T-cell (primary cell): Measurements from ENCODE around the gene PPP2R5C. TPM values are rescaled to one million over a fixed set of nuclear protein-coding genes. Genes with fewer than 3 reads are reported as not detected.

Source experiments
- ATAC-seq, 4 experiments: fragments of 200-7000 bp in 3 of 4; fragments of 150-1000 bp in 1 of 4; cut with Tn5 transposase; replicated peaks in 1 of 4; 1 replicate in 3 of 4; 2 replicates in 1 of 4; pipeline ENCODE4 v1.10.0; 2021; ENCODE audit warnings: moderate library complexity in 3 of 4, mild to moderate bottlenecking in 2 of 4, moderate number of reproducible peaks in 1 of 4
- CTCF ChIA-PET, 2 donors: fragments of 300-600 bp; sonication (Branson Sonifier 250); formaldehyde crosslinking; loops; one replicate each; lab custom pipeline; 2022; ENCODE audit warnings: antibody characterized with exemption in 2 of 2; lab: Charles Lee
- POLR2A ChIA-PET, 2 donors: fragments of 300-600 bp; sonication (Branson Sonifier 250); formaldehyde crosslinking; loops; one replicate each; lab custom pipeline; 2022; ENCODE audit warnings: antibody characterized with exemption in 2 of 2; lab: Charles Lee
- DNase-seq, 35 experiments: peaks; one replicate each; pipeline versions ENCODE4 v3.0.0 to v3.0.0-alpha.2; 2013 to 2023
- H3K27ac ChIP-seq: one replicate; pipeline ENCODE4 v1.5.1; 2013; ENCODE audit warnings: low read length
- H3K27me3 ChIP-seq, 2 experiments: replicated peaks in 1 of 2; 1 replicate in 1 of 2; 2 replicates in 1 of 2; pipeline versions ENCODE4 v1.6.1 to v1.7.0; 2013; ENCODE audit warnings: low read length in 1 of 2, mixed read lengths in 1 of 2; ENCODE audit not compliant: control insufficient read depth in 2 of 2, insufficient read depth in 2 of 2; ENCODE audit errors: extremely low read depth in 1 of 2
- H3K36me3 ChIP-seq, 2 donors: 1 replicate in 1 of 2; 2 replicates in 1 of 2; pipeline versions ENCODE4 v1.6.1 to v1.7.0; 2013; ENCODE audit warnings: low read length in 1 of 2; ENCODE audit not compliant: control insufficient read depth in 2 of 2, insufficient read depth in 1 of 2; ENCODE audit errors: extremely low read depth in 1 of 2
- H3K4me1 ChIP-seq, 2 experiments: 1 replicate in 1 of 2; 2 replicates in 1 of 2; pipeline versions ENCODE4 v1.6.1 to v1.7.0; 2013; ENCODE audit warnings: low read length in 2 of 2, mixed read lengths in 1 of 2; ENCODE audit not compliant: insufficient read depth in 2 of 2, control insufficient read depth in 1 of 2; ENCODE audit errors: extremely low read depth in 1 of 2
- H3K4me3 ChIP-seq, 2 donors: 1 replicate in 1 of 2; 2 replicates in 1 of 2; pipeline versions ENCODE4 v1.5.1 to v1.7.0; 2013; ENCODE audit warnings: mild to moderate bottlenecking in 2 of 2, low read length in 1 of 2, moderate library complexity in 1 of 2; ENCODE audit not compliant: control insufficient read depth in 1 of 2; ENCODE audit errors: extremely low read depth in 1 of 2
- H3K9me3 ChIP-seq: 2 replicates; pipeline ENCODE4 v1.7.0; 2013
- H3K27ac Mint-ChIP-seq, 2 donors: one replicate each; pipeline ENCODE4 v1.8.0; 2020 to 2021; ENCODE audit warnings: mild to moderate bottlenecking in 2 of 2, mixed read lengths in 2 of 2
- H3K27me3 Mint-ChIP-seq, 2 donors: one replicate each; pipeline ENCODE4 v1.8.0; 2021 to 2022; ENCODE audit warnings: mixed read lengths in 2 of 2
- H3K36me3 Mint-ChIP-seq: one replicate; pipeline ENCODE4 v1.8.0; 2021; ENCODE audit warnings: mixed read lengths
- H3K4me1 Mint-ChIP-seq, 3 donors: one replicate each; pipeline ENCODE4 v1.8.0; 2020 to 2022; ENCODE audit warnings: mixed read lengths in 3 of 3, mild to moderate bottlenecking in 1 of 3
- H3K4me3 Mint-ChIP-seq, 3 donors: one replicate each; pipeline ENCODE4 v1.8.0; 2020 to 2022; ENCODE audit warnings: mild to moderate bottlenecking in 3 of 3, mixed read lengths in 3 of 3, moderate library complexity in 3 of 3
- H3K9me3 Mint-ChIP-seq, 3 donors: one replicate each; pipeline ENCODE4 v1.8.0; 2020 to 2022; ENCODE audit warnings: mixed read lengths in 3 of 3
- WGBS: methylation state at CpG from one replicate; pipeline ENCODE4 v1.1.5; 2013; ENCODE audit warnings: missing lambda C conversion rate; ENCODE audit not compliant: insufficient coverage; 5-methylcytosine and 5-hydroxymethylcytosine counted together
- total RNA-seq, 35 experiments: library from RNA in 6 of 35; stranded (reverse) in 6 of 35; fragments of 120-200 nt in 1 of 35; gene quantifications; one replicate each; pipeline versions ENCODE4 v1.2.1 to v1.2.4 and lab custom pipeline; 2013 to 2026

PPP2R5C gene
- total RNA-seq, 5 donors from 2014 or later (not counting 1 experiment from before 2014, with no cell fraction given): 435 to 627 (median 489) TPM

- H3K27me3 ChIP-seq: no peaks in the 10 kb centered on the region
- Mint-ChIP-seq H3K27ac (peak overlapping the region; percentile 98 to 100), H3K36me3 (peaks cover 56% of the 10 kb centered on the region), H3K9me3 (no peaks in the 10 kb centered on the region), H3K4me1 (peaks cover 81 to 92% (median 85%) of the 10 kb centered on the region in 3 donors), H3K4me3 (peak overlapping the region; percentile 81 to 94 (median 94)), H3K27me3 (no peaks in the 10 kb centered on the region)
- H3K4me3 ChIP-seq: peak overlapping the region; percentile 26 to 69
- no peaks in the 10 kb centered on the region for H3K9me3 ChIP-seq
- POLR2A ChIA-PET: interaction anchor here (0.7 to 9.1 kb wide), 8 partner anchors 9 to 108 kb away, joined by 3 to 277 read pairs (median 5); no protein-coding TSS in a partner anchor
- peaks cover 0 to 21% of the 10 kb centered on the region in 2 donors for H3K36me3 ChIP-seq
- H3K27ac ChIP-seq: peak overlapping the region; percentile 97
- DNase-seq: peak in 1 of 35 experiments; percentile 31
- no peak for ATAC-seq
- CTCF ChIA-PET: interaction anchor here in 1 of 2 donors (1.0 to 1.1 kb wide), 2 partner anchors 44 to 53 kb away, joined by 3 to 4 read pairs; no protein-coding TSS in a partner anchor
- H3K4me1 ChIP-seq: peaks cover 70 to 79% of the 10 kb centered on the region in 2 experiments
- 19% methylated on average over 3 of the region's 5 CpGs for WGBS
Observed at GRCh38 chr14:101814934-101815333, 53.4 kb downstream of the PPP2R5C start.

GRCh38 chr14:101815994-101816393, 54.5 kb downstream of the PPP2R5C start:
- Histone ChIP-seq H3K9me3 (no peaks in the 10 kb centered on the region), H3K27me3 (no peaks in the 10 kb centered on the region), H3K27ac (peak overlapping the region; percentile 97), H3K36me3 (peaks cover 0 to 21% of the 10 kb centered on the region in 2 donors), H3K4me1 (peaks cover 72 to 90% of the 10 kb centered on the region in 2 experiments), H3K4me3 (peak overlapping the region; percentile 3 to 69)
- peaks cover 60% of the 10 kb centered on the region for H3K36me3 Mint-ChIP-seq
- CTCF ChIA-PET: interaction anchor here in 1 of 2 donors (0.7 kb wide), 1 partner anchor 785 kb away, joined by 3 read pairs; no protein-coding TSS in a partner anchor
- no peak for ATAC-seq
- H3K4me1 Mint-ChIP-seq: peaks cover 85 to 87% (median 87%) of the 10 kb centered on the region in 3 donors
- POLR2A ChIA-PET: interaction anchor here (0.5 to 9.1 kb wide), 9 partner anchors 10 to 109 kb away, joined by 3 to 277 read pairs (median 4); no protein-coding TSS in a partner anchor
- no peaks in the 10 kb centered on the region for H3K9me3 Mint-ChIP-seq
- peak overlapping the region; percentile 81 to 94 (median 94) for H3K4me3 Mint-ChIP-seq
- DNase-seq: peak in 9 of 35 experiments; percentile 23 to 60 (median 34)
- H3K27me3 Mint-ChIP-seq: no peaks in the 10 kb centered on the region
- 53% methylated on average over 5 of the region's 10 CpGs for WGBS
- peak overlapping the region; percentile 98 to 100 for H3K27ac Mint-ChIP-seq

GRCh38 chr14:101817501-101818001, 56.0 kb downstream of the PPP2R5C start:
- peak overlapping the region; percentile 97 to 100 for H3K27ac Mint-ChIP-seq
- no peaks in the 10 kb centered on the region for H3K9me3 ChIP-seq
- ATAC-seq (peak; percentile 9 to 26 (median 14)), DNase-seq (peak in 23 of 35 experiments; percentile 27 to 80 (median 41))
- ChIA-PET POLR2A (interaction anchor here (0.6 to 5.8 kb wide), 6 partner anchors 7 to 57 kb away, joined by 4 to 133 read pairs (median 6); no protein-coding TSS in a partner anchor), CTCF (interaction anchor here (0.6 to 3.9 kb wide), 5 partner anchors 8 to 47 kb away, joined by 3 to 28 read pairs (median 3); no protein-coding TSS in a partner anchor)
- H3K27me3 ChIP-seq: no peaks in the 10 kb centered on the region
- peaks cover 68 to 87% of the 10 kb centered on the region in 2 experiments for H3K4me1 ChIP-seq
- H3K4me1 Mint-ChIP-seq: peaks cover 83 to 91% (median 88%) of the 10 kb centered on the region in 3 donors
- H3K27ac ChIP-seq: peak overlapping the region; percentile 99
- no peaks in the 10 kb centered on the region for H3K27me3 Mint-ChIP-seq
- peak overlapping the region; percentile 85 to 94 (median 88) for H3K4me3 Mint-ChIP-seq
- peaks cover 57% of the 10 kb centered on the region for H3K36me3 Mint-ChIP-seq
- H3K36me3 ChIP-seq: peaks cover 0 to 21% of the 10 kb centered on the region in 2 donors
- no peaks in the 10 kb centered on the region for H3K9me3 Mint-ChIP-seq
- peak overlapping the region; percentile 17 to 27 for H3K4me3 ChIP-seq
- no CpG with 5 or more reads among the region's 11 CpGs for WGBS

GRCh38 chr14:101819251-101819990, 57.9 kb downstream of the PPP2R5C start:
- Histone ChIP-seq H3K4me3 (peak overlapping the region; percentile 29 to 46), H3K27ac (peak overlapping the region; percentile 99), H3K36me3 (peaks cover 0 to 14% of the 10 kb centered on the region in 2 donors), H3K27me3 (no peaks in the 10 kb centered on the region), H3K4me1 (peaks cover 60 to 73% of the 10 kb centered on the region in 2 experiments), H3K9me3 (no peaks in the 10 kb centered on the region)
- no peaks in the 10 kb centered on the region for H3K27me3 Mint-ChIP-seq
- peak; percentile 34 to 50 (median 46) for ATAC-seq
- peak overlapping the region; percentile 85 to 94 (median 88) for H3K4me3 Mint-ChIP-seq
- H3K9me3 Mint-ChIP-seq: no peaks in the 10 kb centered on the region
- peak; percentile 55 to 90 (median 82) for DNase-seq
- POLR2A ChIA-PET: interaction anchor here (0.6 to 5.8 kb wide), 18 partner anchors 9 to 547 kb away, joined by 3 to 133 read pairs (median 3); no protein-coding TSS in a partner anchor
- 0% methylated on average over 2 of the region's 16 CpGs for WGBS
- CTCF ChIA-PET: interaction anchor here (0.7 to 3.9 kb wide), 6 partner anchors 9 to 153 kb away, joined by 3 to 28 read pairs (median 4); no protein-coding TSS in a partner anchor
- peaks cover 49% of the 10 kb centered on the region for H3K36me3 Mint-ChIP-seq
- peaks cover 72 to 83% (median 79%) of the 10 kb centered on the region in 3 donors for H3K4me1 Mint-ChIP-seq
- peak overlapping the region; percentile 97 to 100 for H3K27ac Mint-ChIP-seq

GRCh38 chr14:101820283-101820798, 58.8 kb downstream of the PPP2R5C start:
- Mint-ChIP-seq H3K27me3 (no peaks in the 10 kb centered on the region), H3K4me1 (peaks cover 67 to 83% (median 76%) of the 10 kb centered on the region in 3 donors), H3K36me3 (peaks cover 48% of the 10 kb centered on the region), H3K4me3 (peak overlapping the region; percentile 85 to 94 (median 88)), H3K27ac (peak overlapping the region; percentile 97 to 100), H3K9me3 (no peaks in the 10 kb centered on the region)
- CTCF ChIA-PET: interaction anchor here in 1 of 2 donors (0.6 to 3.9 kb wide), 5 partner anchors 10 to 152 kb away, joined by 3 to 28 read pairs (median 3); no protein-coding TSS in a partner anchor
- Histone ChIP-seq H3K4me1 (peaks cover 57 to 69% of the 10 kb centered on the region in 2 experiments), H3K4me3 (peak overlapping the region; percentile 10 to 46), H3K9me3 (no peaks in the 10 kb centered on the region), H3K27me3 (no peaks in the 10 kb centered on the region), H3K36me3 (peaks cover 0 to 7% of the 10 kb centered on the region in 2 donors), H3K27ac (peak overlapping the region; percentile 99)
- POLR2A ChIA-PET: interaction anchor here (0.7 to 5.8 kb wide), 14 partner anchors 10 to 128 kb away, joined by 3 to 133 read pairs (median 4); no protein-coding TSS in a partner anchor
- WGBS: 5% methylated on average over 6 of the region's 10 CpGs
- DNase-seq (peak in 28 of 35 experiments; percentile 26 to 69 (median 42)), ATAC-seq (peak in 2 of 4 experiments; percentile 3 to 6)
